HG03097 (cell line): ENCODE measurements around the gene MIPEP.

Experiments used
- ATAC-seq: cut with Tn5 transposase; IDR thresholded peaks from one replicate; pipeline ENCODE4 v1.9.1; 2021; ENCODE audit not compliant: unreplicated experiment, low FRiP score

The MIPEP gene

GRCh38 chr13:23811366-23812062 lies 77.7 kb downstream of the MIPEP start:
- ATAC-seq, result no peak

- ATAC-seq, result no peak
Observed at GRCh38 chr13:23810685-23811240, 78.4 kb downstream of the MIPEP start.

GRCh38 chr13:23808803-23809202 lies 80.4 kb downstream of the MIPEP start:
- ATAC-seq, result no peak

GRCh38 chr13:23806874-23807526 lies 82.2 kb downstream of the MIPEP start:
- ATAC-seq, result no peak

- ATAC-seq, result no peak
Observed at GRCh38 chr13:23805821-23806220, 83.4 kb downstream of the MIPEP start.

GRCh38 chr13:23805122-23805521 lies 84.1 kb downstream of the MIPEP start:
- no peak for ATAC-seq

- ATAC-seq, result no peak
Observed at GRCh38 chr13:23804166-23804565, 85.0 kb downstream of the MIPEP start.

- no peak for ATAC-seq
Observed at GRCh38 chr13:23801141-23801540, 88.1 kb downstream of the MIPEP start.

GRCh38 chr13:23799945-23800344 lies 89.3 kb downstream of the MIPEP start:
- no peak for ATAC-seq

GRCh38 chr13:23797276-23797903 lies 91.8 kb downstream of the MIPEP start:
- no peak for ATAC-seq

- no peak for ATAC-seq
Observed at GRCh38 chr13:23796551-23796950, 92.6 kb downstream of the MIPEP start.

GRCh38 chr13:23794267-23795161 lies 94.7 kb downstream of the MIPEP start:
- ATAC-seq, result no peak

GRCh38 chr13:23793711-23794110 lies 95.5 kb downstream of the MIPEP start:
- no peak for ATAC-seq

- ATAC-seq, result no peak
Observed at GRCh38 chr13:23792680-23793079, 96.5 kb downstream of the MIPEP start.

- ATAC-seq, result no peak
Observed at GRCh38 chr13:23790577-23791170, 98.5 kb downstream of the MIPEP start.

- no peak for ATAC-seq
Observed at GRCh38 chr13:23789576-23790346, 99.4 kb downstream of the MIPEP start.

- no peak for ATAC-seq
Observed at GRCh38 chr13:23788459-23788858, 100.7 kb downstream of the MIPEP start.

- no peak for ATAC-seq
Observed at GRCh38 chr13:23787464-23787863, 101.7 kb downstream of the MIPEP start.

- ATAC-seq, result no peak
Observed at GRCh38 chr13:23786607-23787006, 102.6 kb downstream of the MIPEP start.
